GM19193 (cell line): ENCODE measurements around the gene PNPLA1.

Experiments
- POLR2A ChIP-seq: IDR thresholded peaks from 4 replicates; pipeline ENCODE4 v1.6.1; 2011; ENCODE audit not compliant: insufficient read depth, insufficient read length; ENCODE audit errors: extremely low read depth

The PNPLA1 gene

DNA sequence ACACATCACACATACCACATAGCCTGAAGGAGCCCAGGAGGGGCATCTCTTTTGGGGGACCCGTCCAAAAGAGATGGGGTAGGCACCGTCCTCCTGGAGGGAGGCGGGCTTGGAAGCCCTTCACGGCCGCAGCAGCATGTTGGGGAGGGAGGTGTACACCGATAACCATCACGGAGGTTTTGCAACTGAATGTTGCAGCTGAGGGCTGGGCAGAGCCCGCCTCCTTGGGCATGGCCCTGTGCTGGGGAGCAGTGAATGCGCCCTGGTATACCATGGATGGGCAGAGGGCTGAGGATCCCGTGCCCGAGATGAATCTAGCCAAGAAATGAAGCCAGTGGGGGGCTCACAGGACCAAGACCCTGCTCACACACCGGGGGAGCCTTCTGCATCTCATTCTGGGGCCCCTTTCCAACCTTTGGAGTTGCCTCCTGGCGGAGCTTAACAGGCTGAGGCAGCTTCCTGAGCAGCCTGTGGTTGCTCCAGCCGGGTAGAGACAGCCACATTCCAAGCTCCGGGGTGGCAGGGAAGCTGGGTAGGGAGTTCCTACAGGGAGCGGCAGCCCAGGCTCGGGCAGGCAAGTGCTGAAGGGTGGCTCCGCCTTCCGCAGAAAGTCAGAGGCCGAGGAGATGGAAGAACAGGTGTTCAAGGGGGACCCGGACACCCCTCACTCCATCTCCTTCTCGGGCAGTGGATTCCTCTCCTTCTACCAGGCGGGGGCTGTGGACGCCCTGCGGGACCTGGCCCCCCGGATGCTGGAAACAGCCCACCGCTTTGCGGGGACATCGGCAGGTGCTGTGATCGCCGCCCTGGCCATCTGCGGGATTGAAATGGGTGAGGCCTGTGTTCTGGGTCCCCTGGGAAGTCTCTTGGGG lies at the start of gene PNPLA1:
Gene PNPLA1 (plus strand): TSS at position 227 of the 872 bp plus-strand sequence. CDS start 400 bp downstream, at position 627.
- TF ChIP-seq POLR2A = no peak

GRCh38 chr6:36220226-36220625 lies 49.6 kb upstream of the PNPLA1 start:
- TF ChIP-seq POLR2A = no peak

DNA sequence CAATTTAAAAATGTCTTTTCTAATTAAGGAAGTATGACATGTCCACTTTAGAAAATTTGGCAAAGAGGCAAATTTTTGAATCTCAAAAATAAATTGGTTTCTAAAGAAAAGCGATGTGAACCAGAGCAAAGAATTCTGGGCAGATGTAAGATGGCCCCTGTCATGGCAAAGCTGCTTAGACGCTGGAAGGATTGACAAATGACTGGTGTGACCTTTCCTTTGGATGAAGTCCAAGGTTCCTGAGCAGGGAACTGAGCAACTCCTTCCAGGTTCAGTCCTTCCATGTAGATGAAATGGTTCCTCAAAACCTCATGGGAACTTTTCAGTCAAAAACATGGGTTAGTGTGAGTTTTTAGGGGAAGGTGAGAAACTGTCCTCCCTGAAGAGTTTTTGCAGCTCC lies 48.2 kb upstream of the PNPLA1 start:
- no peak for TF ChIP-seq POLR2A

- TF ChIP-seq POLR2A = no peak
Measured at GRCh38 chr6:36222924-36223323, 46.9 kb upstream of the PNPLA1 start.

- TF ChIP-seq POLR2A = no peak
Measured at GRCh38 chr6:36223706-36224105, 46.2 kb upstream of the PNPLA1 start.

- TF ChIP-seq POLR2A = no peak
Measured at GRCh38 chr6:36224918-36225461, 44.9 kb upstream of the PNPLA1 start.

DNA sequence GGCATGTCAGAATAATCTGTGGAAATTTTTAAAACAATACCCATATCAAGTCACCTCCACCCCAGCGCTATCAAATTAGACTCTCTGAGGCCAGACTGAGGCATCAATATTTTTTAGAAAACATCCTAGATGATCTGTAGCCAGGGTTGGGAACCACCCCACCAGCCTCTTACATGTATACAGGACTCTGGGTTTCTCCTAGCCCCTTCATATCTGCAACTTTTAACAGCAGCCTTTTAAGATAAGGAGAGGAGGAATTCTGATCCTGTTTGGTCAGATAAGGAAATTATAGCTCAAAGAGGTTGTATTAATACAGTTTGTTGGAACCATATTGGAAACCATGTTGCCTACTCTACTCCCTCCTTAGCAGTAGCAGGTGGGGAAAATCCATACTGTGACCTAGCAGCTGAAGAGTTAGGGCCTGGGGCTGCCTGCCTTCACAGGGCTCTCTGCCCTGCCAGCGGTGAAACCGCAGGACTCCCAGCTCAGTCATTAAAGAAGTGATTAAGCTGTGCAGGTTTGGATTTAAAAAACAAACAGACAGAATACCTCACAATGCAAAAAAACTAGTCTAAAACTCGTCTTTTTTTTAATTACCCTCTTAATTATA lies 43.3 kb upstream of the PNPLA1 start:
- TF ChIP-seq POLR2A = no peak

GRCh38 chr6:36227379-36228228 lies 42.3 kb upstream of the PNPLA1 start:
- no peak for TF ChIP-seq POLR2A

DNA sequence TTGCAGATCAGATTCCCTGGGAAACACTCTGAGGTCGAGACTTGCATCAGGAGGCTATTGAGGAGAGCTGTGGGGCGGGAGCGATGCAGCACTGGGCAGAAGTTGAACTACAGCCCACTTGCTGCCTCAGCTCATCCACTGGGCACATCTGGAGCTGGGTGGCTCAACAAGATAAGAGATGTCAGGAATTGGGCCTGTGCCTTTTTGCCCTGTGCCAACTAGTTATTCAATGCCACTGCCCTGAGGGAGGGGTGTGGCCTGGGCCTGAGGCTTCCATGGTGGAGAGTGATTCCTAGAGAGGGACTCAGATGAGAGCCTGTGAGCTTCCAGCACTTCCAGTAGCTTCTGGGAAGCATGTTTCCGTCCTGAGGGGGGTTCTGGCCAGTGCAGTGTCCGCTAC lies 40.6 kb upstream of the PNPLA1 start:
- TF ChIP-seq POLR2A = no peak

- no peak for TF ChIP-seq POLR2A
Measured at GRCh38 chr6:36230371-36230770, 39.5 kb upstream of the PNPLA1 start.

DNA sequence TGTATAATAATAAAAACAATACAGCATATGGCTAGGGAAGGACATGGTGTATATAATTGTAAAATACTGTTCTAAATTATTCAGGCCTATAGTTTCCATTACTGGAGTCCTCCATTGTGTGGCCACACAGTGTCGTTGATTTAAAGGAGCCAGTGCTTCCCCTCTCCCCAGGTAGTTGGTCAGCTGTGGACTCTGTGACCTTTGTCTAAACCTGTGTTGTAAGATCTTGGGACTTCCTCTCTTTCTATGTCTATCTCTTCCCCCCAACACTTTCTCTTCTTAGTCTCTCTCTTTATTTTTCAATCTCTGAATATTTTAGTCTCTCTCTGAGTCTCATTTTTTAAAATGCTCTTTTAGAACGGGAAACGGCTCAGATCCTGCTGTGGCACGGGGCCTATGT lies 37.7 kb upstream of the PNPLA1 start:
- TF ChIP-seq POLR2A = no peak

GRCh38 chr6:36235309-36235708 lies 34.6 kb upstream of the PNPLA1 start:
- no peak for TF ChIP-seq POLR2A

GRCh38 chr6:36235862-36236261 lies 34.0 kb upstream of the PNPLA1 start:
- TF ChIP-seq POLR2A = no peak

DNA sequence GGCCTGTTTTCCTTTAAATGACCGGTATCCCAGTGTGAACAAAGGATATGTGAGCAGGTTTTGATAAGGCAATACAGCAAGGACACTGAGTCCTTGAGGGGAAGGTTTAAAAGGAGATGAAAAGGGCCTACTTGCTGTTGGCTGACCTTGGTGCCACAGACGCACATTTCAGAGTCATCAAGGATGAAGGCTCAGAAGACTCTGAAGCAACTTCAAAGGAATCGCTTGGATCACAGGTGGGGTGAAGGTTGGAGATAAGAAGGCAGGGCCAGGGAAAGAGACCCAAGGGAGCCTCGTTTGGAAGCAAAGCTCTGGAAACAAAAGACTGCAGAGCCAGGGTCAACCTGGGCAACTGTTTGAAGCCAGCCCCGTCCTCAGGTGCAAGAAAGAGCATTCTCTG lies 30.1 kb upstream of the PNPLA1 start:
- TF ChIP-seq POLR2A = no peak

GRCh38 chr6:36241728-36242127 lies 28.1 kb upstream of the PNPLA1 start:
- no peak for TF ChIP-seq POLR2A
